Measurements from ENCODE around the gene DRP2. TPM values are rescaled to one million over a fixed set of nuclear protein-coding genes. Genes with fewer than 3 reads are reported as not detected.
"Not testable (repeated sequence)": the region's sequence is repeated elsewhere in the genome, so short reads cannot be mapped to it uniquely, and the experiment has no call there.

DRP2 gene
- polyA plus RNA-seq, 1 donor from 2014 or later, result 10.0 TPM

DNA sequence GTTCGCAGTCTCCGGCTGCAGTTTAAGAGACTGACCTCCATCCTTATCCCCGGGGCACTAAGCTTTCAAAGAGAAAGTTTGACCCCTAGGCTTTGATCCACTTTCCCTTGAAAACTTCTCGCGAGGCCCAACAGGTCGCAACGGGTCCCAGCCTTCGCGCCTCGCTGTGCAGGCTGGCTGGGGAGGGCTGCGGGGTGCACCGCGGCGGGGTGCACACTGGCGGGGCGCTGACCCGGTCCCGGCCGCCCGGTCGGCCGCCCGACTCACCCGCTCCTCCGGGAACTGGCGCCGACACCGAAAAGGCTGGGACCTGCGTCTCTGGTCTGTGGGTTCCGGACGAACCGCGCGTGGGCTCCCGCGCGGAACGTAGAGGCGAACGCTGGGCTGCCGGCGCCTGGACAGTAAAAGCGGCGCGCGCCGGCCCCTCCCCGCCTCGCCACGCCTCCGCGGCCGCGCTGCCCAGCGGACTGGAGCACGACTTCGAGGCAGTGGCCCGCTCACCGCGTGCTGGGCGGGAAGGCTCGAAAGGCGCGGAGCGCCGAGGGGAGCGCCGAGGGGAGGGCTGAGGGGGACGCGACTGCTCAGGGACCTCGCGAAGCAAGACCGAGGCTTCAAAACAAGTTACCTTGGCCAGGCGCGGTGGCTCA is 71.5 kb downstream of the DRP2 start, which contains the start of gene TAF7L:
TAF7L (minus strand) TSS at position 378 of the 647 bp plus-strand sequence. CDS start 3,791 bp downstream, outside the sequence.
- no peaks in the 10 kb centered on the region for H3K27me3 ChIP-seq (ENCODE audit: insufficient read depth, low read depth, low read length)
- H3K9ac ChIP-seq (ENCODE audit: low read length), result no peak within 1 kb of the TSS
- TF ChIP-seq, protein P1, sequence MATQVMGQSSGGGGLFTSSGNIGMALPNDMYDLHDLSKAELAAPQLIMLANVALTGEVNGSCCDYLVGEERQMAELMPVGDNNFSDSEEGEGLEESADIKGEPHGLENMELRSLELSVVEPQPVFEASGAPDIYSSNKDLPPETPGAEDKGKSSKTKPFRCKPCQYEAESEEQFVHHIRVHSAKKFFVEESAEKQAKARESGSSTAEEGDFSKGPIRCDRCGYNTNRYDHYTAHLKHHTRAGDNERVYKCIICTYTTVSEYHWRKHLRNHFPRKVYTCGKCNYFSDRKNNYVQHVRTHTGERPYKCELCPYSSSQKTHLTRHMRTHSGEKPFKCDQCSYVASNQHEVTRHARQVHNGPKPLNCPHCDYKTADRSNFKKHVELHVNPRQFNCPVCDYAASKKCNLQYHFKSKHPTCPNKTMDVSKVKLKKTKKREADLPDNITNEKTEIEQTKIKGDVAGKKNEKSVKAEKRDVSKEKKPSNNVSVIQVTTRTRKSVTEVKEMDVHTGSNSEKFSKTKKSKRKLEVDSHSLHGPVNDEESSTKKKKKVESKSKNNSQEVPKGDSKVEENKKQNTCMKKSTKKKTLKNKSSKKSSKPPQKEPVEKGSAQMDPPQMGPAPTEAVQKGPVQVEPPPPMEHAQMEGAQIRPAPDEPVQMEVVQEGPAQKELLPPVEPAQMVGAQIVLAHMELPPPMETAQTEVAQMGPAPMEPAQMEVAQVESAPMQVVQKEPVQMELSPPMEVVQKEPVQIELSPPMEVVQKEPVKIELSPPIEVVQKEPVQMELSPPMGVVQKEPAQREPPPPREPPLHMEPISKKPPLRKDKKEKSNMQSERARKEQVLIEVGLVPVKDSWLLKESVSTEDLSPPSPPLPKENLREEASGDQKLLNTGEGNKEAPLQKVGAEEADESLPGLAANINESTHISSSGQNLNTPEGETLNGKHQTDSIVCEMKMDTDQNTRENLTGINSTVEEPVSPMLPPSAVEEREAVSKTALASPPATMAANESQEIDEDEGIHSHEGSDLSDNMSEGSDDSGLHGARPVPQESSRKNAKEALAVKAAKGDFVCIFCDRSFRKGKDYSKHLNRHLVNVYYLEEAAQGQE (IDR thresholded peaks at IDR 0.05; ENCODE audit: borderline replicate concordance), result no peak
- no peak for TF ChIP-seq EP300 (conservative IDR thresholded peaks at IDR 0.05; ENCODE audit: poor library complexity, severe bottlenecking)
- TF ChIP-seq POLR2AphosphoS5 (IDR thresholded peaks at IDR 0.05), result no peak
- no peak for TF ChIP-seq TAF1 (IDR thresholded peaks at IDR 0.05; ENCODE audit: low read depth)
- TF ChIP-seq SMC3 (conservative IDR thresholded peaks at IDR 0.05; ENCODE audit: poor library complexity), result no peak
- TF ChIP-seq RAD21 (conservative IDR thresholded peaks at IDR 0.05), result no peak
- no peak for TF ChIP-seq CTCF (IDR thresholded peaks at IDR 0.05; ENCODE audit: poor library complexity, severe bottlenecking)
- TF ChIP-seq EZH2 (IDR thresholded peaks at IDR 0.05; ENCODE audit: borderline replicate concordance, insufficient read depth, low read length, poor library complexity, severe bottlenecking), result no peak
- TF ChIP-seq MXI1 (conservative IDR thresholded peaks at IDR 0.05; ENCODE audit: poor library complexity, severe bottlenecking), result no peak
- H3F3A ChIP-seq (ENCODE audit: insufficient read depth, low read length, poor library complexity, severe bottlenecking), result no peaks in the 10 kb centered on the region
- H3K79me2 ChIP-seq (replicated peaks; ENCODE audit: insufficient read depth, low read length), result no peaks in the 10 kb centered on the region
- no peaks in the 10 kb centered on the region for H3K36me3 ChIP-seq (ENCODE audit: insufficient read depth, low read length)
- no peaks in the 10 kb centered on the region for H3K9me3 ChIP-seq (ENCODE audit: low read length)
- no peak within 1 kb of the TSS for H3K4me2 ChIP-seq (ENCODE audit: low read length)
- no peak within 1 kb of the TSS for H3K4me3 ChIP-seq (ENCODE audit: low read length)
- H4K20me1 ChIP-seq (ENCODE audit: insufficient read depth), result no peaks in the 10 kb centered on the region
- H3K27ac ChIP-seq (ENCODE audit: low read length), result no peak within 1 kb of the TSS
- no peak within 1 kb of the TSS for H2AFZ ChIP-seq (ENCODE audit: low read depth, low read length)
- no peaks in the 10 kb centered on the region for H3K9me2 ChIP-seq (ENCODE audit: insufficient read depth, low read length)

DNA sequence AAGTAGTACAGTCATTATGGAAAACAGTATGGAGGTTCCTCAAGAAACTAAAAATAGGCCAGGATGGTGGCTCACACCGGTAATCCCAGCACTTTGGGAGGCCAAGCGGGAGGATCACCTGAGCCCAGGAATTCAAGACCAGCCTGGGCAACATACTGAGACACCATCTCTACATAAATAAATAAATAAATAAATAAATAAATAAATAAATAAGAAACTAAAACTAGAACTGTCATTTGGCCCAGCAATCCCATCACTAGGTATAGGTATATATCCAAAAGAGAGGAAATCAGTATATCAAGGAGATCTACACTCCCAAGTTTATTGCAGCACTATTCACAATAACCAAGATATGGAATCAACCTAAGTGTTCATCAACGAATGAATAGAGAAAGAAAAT is 76.0 kb downstream of the DRP2 start:
- not testable (repeated sequence) for H4K20me1 ChIP-seq (ENCODE audit: insufficient read depth); H3K36me3 ChIP-seq (ENCODE audit: insufficient read depth, low read length); H3K27ac ChIP-seq (ENCODE audit: low read length); H3K9me2 ChIP-seq (ENCODE audit: insufficient read depth, low read length); H3K9ac ChIP-seq (ENCODE audit: low read length); H3K4me2 ChIP-seq (ENCODE audit: low read length); H3K27me3 ChIP-seq (ENCODE audit: insufficient read depth, low read depth, low read length); H3K79me2 ChIP-seq (replicated peaks; ENCODE audit: insufficient read depth, low read length); H3K4me3 ChIP-seq (ENCODE audit: low read length); H3F3A ChIP-seq (ENCODE audit: insufficient read depth, low read length, poor library complexity, severe bottlenecking); H3K9me3 ChIP-seq (ENCODE audit: low read length); H2AFZ ChIP-seq (ENCODE audit: low read depth, low read length)
